ENCODE data around the gene SLFN12L. TPM values are rescaled to one million over a fixed set of nuclear protein-coding genes. Genes with fewer than 3 reads are reported as not detected.

The SLFN12L gene
- total RNA-seq, 1 experiment from 2014 or later: not detected

- Mint-ChIP-seq H3K27ac (no peak overlapping the region), H3K4me1 (no peaks in the 10 kb centered on the region), H3K36me3 (ENCODE audit: insufficient read depth in 1 of 3, low read depth in 3 of 3) (no peaks in the 10 kb centered on the region), H3K9me3 (no peaks in the 10 kb centered on the region), H3K4me3 (no peak overlapping the region), H3K27me3 (ENCODE audit: low read depth) (peaks cover 7% of the 10 kb centered on the region)
- Histone ChIP-seq H2BK15ac (ENCODE audit: low read depth, low read length) (no peak overlapping the region), H2BK12ac (ENCODE audit: insufficient read length, low read depth, low read length) (no peak overlapping the region), H3K14ac (ENCODE audit: insufficient read depth, low read length) (no peak overlapping the region), H2BK5ac (ENCODE audit: insufficient read length, low read length) (no peak overlapping the region), H2AFZ (ENCODE audit: low read length) (no peak overlapping the region), H3K9ac (ENCODE audit: extremely low read depth, insufficient read length, low read length) (no peak overlapping the region), H4K8ac (replicated peaks; ENCODE audit: insufficient read length, low read depth, low read length) (no peak overlapping the region), H3K23me2 (ENCODE audit: insufficient read length, low read depth, low read length, poor library complexity, severe bottlenecking) (no peaks in the 10 kb centered on the region), H3K23ac (ENCODE audit: insufficient read length, low read depth, low read length) (no peak overlapping the region), H3K9me3 (ENCODE audit: control insufficient read depth, low read depth, low read length) (no peaks in the 10 kb centered on the region), H3T11ph (ENCODE audit: low read length) (no peak overlapping the region), H3K56ac (ENCODE audit: insufficient read length, low read depth, low read length) (no peak overlapping the region), H4K91ac (ENCODE audit: insufficient read length, low read depth, low read length) (no peak overlapping the region), H4K20me1 (ENCODE audit: control insufficient read depth, insufficient read depth, insufficient read length) (no peaks in the 10 kb centered on the region), H3K79me2 (ENCODE audit: insufficient read depth, low read length) (no peaks in the 10 kb centered on the region), H3K4me2 (ENCODE audit: insufficient read depth, insufficient read length, low read length) (no peak overlapping the region), H2BK20ac (ENCODE audit: low read depth, low read length, poor library complexity, severe bottlenecking) (no peak overlapping the region), H3K27ac (ENCODE audit: insufficient read length, low read depth, low read length) (no peak overlapping the region), H2BK120ac (ENCODE audit: low read depth, low read length, poor library complexity, severe bottlenecking) (no peak overlapping the region), H3K18ac (ENCODE audit: insufficient read length, low read depth, low read length) (no peak overlapping the region), H2AK5ac (ENCODE audit: insufficient read length, low read length) (no peak overlapping the region), H4K5ac (ENCODE audit: insufficient read length, low read depth, low read length) (no peak overlapping the region), H3K27me3 (ENCODE audit: insufficient read depth, low read length) (no peaks in the 10 kb centered on the region), H3K79me1 (ENCODE audit: insufficient read depth, low read depth, low read length, poor library complexity, severe bottlenecking) (no peaks in the 10 kb centered on the region), H3K4ac (ENCODE audit: low read depth, low read length) (no peak overlapping the region), H3K4me1 (ENCODE audit: insufficient read depth, low read length) (no peaks in the 10 kb centered on the region)
- no peak for TF ChIP-seq CTCF (conservative IDR thresholded peaks at IDR 0.05)
- no peak for DNase-seq
- WGBS (ENCODE audit: extremely low coverage, insufficient read length, low lambda C conversion rate): no CpG with 5 or more reads among the region's 1 CpG
Observed at GRCh38 chr17:35541434-35541833, 4.0 kb upstream of the SLFN12L start.
